NOMO-1 (cell line): ENCODE results near the gene PRM2.
A peak's percentile ranks its signal among the peaks of the same experiment; 100 is the strongest.

Experiments
- DNase-seq, 2 experiments: peaks; one replicate each; lab custom pipeline; 2025; ENCODE audit not compliant: unreplicated experiment in 2 of 2; lab: John Stamatoyannopoulos, UW

PRM2 gene

GRCh38 chr16:11264155-11264832, 12.0 kb downstream of the PRM2 start:
- peak; percentile 68 to 91 for DNase-seq

GRCh38 chr16:11263737-11264136, 12.5 kb downstream of the PRM2 start:
- DNase-seq: no peak

- DNase-seq: no peak
These were observed 13.4 kb downstream of the PRM2 start for GRCh38 chr16:11262915-11263314.

GRCh38 chr16:11260596-11260966, 15.7 kb downstream of the PRM2 start:
- DNase-seq: no peak

GRCh38 chr16:11259655-11260595, 16.4 kb downstream of the PRM2 start:
- no peak for DNase-seq

GRCh38 chr16:11258553-11259492, 17.5 kb downstream of the PRM2 start:
- DNase-seq: peak in 1 of 2 experiments; percentile 22

- DNase-seq: peak; percentile 73 to 81
These were observed 18.9 kb downstream of the PRM2 start for GRCh38 chr16:11257131-11257938.

- DNase-seq: no peak
These were observed 19.6 kb downstream of the PRM2 start for GRCh38 chr16:11256661-11257130.

GRCh38 chr16:11255737-11256660, 20.3 kb downstream of the PRM2 start, which contains the start of gene SOCS1:
TSS of gene SOCS1 (minus strand) at chr16:11256204. CDS start at chr16:11255478, 726 bp downstream.
- DNase-seq: peak; percentile 78 to 88

GRCh38 chr16:11254913-11255736, 21.2 kb downstream of the PRM2 start:
- DNase-seq: peak; percentile 27 to 50

GRCh38 chr16:11253995-11254912, 22.0 kb downstream of the PRM2 start:
- DNase-seq: no peak

GRCh38 chr16:11253009-11253994, 23.0 kb downstream of the PRM2 start:
- no peak for DNase-seq

- no peak for DNase-seq
These were observed 23.8 kb downstream of the PRM2 start for GRCh38 chr16:11252482-11252931.

GRCh38 chr16:11251525-11252481, 24.5 kb downstream of the PRM2 start:
- DNase-seq: no peak
